Measurements from ENCODE around the gene GID4. TPM values are rescaled to one million over a fixed set of nuclear protein-coding genes. Genes with fewer than 3 reads are reported as not detected.

GID4 gene
- total RNA-seq, 4 donors from 2014 or later, result 40.1 to 46.4 (median 41.4) TPM

DNA sequence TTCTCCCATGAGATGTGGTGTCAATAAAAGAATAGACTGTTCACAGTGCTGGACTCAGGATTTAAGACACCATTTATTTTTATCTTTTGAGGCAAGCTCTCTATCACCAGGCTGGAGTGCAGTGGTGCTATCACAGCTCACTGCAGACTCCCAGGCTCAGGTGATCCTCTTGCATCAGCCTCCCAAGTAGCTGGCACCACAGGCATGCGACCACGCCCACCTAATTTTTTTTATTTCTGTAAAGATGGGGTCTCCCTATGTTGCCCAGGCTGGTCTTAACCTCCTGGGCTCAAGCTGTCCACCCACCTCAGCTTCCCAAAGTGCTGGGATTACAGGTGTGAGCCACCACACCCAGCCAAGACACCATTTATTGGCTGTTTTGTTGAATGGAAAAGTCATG lies 29.9 kb downstream of the GID4 start:
- no peaks in the 10 kb centered on the region for H3K9me3 ChIP-seq
- H3K27me3 ChIP-seq, result no peaks in the 10 kb centered on the region
- H3K27ac ChIP-seq, result no peak overlapping the region
- H3K36me3 ChIP-seq, result peaks cover 0 to 20% of the 10 kb centered on the region in 2 donors
- ATAC-seq (no peak), DNase-seq (no peak)
- in situ Hi-C loops (cut with MboI; ENCODE audit: low sequenced_read_pairs in 4 of 4) (no loop called here), intact Hi-C loops (cut with DNase I; ENCODE audit: low total_unique reads) (no loop called here)
- no peak for TF ChIP-seq POLR2A (IDR thresholded peaks at IDR 0.05)
- TF ChIP-seq, protein P1, sequence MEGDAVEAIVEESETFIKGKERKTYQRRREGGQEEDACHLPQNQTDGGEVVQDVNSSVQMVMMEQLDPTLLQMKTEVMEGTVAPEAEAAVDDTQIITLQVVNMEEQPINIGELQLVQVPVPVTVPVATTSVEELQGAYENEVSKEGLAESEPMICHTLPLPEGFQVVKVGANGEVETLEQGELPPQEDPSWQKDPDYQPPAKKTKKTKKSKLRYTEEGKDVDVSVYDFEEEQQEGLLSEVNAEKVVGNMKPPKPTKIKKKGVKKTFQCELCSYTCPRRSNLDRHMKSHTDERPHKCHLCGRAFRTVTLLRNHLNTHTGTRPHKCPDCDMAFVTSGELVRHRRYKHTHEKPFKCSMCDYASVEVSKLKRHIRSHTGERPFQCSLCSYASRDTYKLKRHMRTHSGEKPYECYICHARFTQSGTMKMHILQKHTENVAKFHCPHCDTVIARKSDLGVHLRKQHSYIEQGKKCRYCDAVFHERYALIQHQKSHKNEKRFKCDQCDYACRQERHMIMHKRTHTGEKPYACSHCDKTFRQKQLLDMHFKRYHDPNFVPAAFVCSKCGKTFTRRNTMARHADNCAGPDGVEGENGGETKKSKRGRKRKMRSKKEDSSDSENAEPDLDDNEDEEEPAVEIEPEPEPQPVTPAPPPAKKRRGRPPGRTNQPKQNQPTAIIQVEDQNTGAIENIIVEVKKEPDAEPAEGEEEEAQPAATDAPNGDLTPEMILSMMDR (IDR thresholded peaks at IDR 0.05 in 4 of 5, conservative IDR thresholded peaks at IDR 0.05 in 1 of 5), result no peak
- H3K4me3 ChIP-seq, result no peak overlapping the region
- H3K4me1 ChIP-seq, result peaks cover 5 to 18% of the 10 kb centered on the region in 2 donors

DNA sequence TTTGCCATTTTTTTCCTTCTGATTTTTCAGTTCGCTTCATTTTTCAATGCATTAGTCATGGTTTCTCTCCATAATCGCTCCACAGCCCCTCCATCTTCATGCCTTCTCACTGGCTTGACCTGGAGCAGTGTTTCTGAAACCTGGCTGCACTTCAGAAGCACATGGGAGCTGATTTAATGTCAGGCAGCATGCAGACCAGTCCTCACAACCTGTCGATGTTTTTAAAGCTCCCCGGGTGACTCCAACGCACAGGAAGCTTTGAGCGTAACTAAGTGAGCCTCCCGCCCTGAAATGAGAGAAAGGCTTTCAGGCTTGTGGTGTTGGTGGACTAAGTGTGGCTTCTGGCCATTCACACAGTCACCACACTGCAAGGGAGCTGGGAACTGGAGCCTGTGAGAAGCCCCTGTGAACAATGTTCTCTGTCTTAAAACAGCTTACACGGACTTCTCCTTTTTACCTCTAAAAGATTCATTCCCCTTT lies 31.7 kb downstream of the GID4 start:
- H3K36me3 ChIP-seq, result peaks cover 0 to 9% of the 10 kb centered on the region in 2 donors
- intact Hi-C loops (cut with DNase I; ENCODE audit: low total_unique reads), result no loop called here
- no peak overlapping the region for H3K27ac ChIP-seq
- in situ Hi-C loops (cut with MboI; ENCODE audit: low sequenced_read_pairs in 4 of 4), result no loop called here
- DNase-seq, result no peak
- ATAC-seq, result no peak
- TF ChIP-seq, protein P1 (IDR thresholded peaks at IDR 0.05 in 4 of 5, conservative IDR thresholded peaks at IDR 0.05 in 1 of 5), result no peak
- TF ChIP-seq POLR2A (IDR thresholded peaks at IDR 0.05), result no peak
- no peak overlapping the region for H3K4me3 ChIP-seq
- peaks cover 0 to 9% of the 10 kb centered on the region in 2 donors for H3K4me1 ChIP-seq
- no peaks in the 10 kb centered on the region for H3K9me3 ChIP-seq
- no peaks in the 10 kb centered on the region for H3K27me3 ChIP-seq

DNA sequence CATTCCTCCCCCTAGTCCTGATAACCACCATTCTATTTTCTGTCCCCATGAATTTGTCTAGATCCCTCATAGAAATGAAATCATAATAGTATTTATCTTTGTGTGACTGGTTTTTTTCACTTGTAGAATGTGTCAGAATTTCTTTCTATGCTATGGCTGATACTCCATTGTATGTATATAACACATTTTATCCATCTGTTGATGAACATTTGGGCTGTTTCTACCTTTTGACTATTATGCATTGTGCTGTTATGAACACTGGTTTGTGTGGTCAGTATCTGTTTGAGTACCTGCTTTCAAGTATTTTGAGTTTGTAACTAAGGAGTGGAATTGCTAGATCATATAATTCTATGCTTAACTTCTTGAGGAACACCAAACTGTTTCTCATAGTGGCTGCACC lies 32.5 kb downstream of the GID4 start:
- in situ Hi-C loops (cut with MboI; ENCODE audit: low sequenced_read_pairs in 4 of 4), result no loop called here
- H3K4me1 ChIP-seq, result peaks cover 0 to 9% of the 10 kb centered on the region in 2 donors
- H3K27ac ChIP-seq, result no peak overlapping the region
- DNase-seq, result no peak
- no peak for TF ChIP-seq POLR2A (IDR thresholded peaks at IDR 0.05)
- TF ChIP-seq, protein P1 (IDR thresholded peaks at IDR 0.05 in 4 of 5, conservative IDR thresholded peaks at IDR 0.05 in 1 of 5), result no peak
- no peaks in the 10 kb centered on the region for H3K27me3 ChIP-seq
- intact Hi-C loops (cut with DNase I; ENCODE audit: low total_unique reads), result no loop called here
- no peak for ATAC-seq
- no peaks in the 10 kb centered on the region for H3K9me3 ChIP-seq
- H3K4me3 ChIP-seq, result no peak overlapping the region
- H3K36me3 ChIP-seq, result peaks cover 0 to 6% of the 10 kb centered on the region in 2 donors

DNA sequence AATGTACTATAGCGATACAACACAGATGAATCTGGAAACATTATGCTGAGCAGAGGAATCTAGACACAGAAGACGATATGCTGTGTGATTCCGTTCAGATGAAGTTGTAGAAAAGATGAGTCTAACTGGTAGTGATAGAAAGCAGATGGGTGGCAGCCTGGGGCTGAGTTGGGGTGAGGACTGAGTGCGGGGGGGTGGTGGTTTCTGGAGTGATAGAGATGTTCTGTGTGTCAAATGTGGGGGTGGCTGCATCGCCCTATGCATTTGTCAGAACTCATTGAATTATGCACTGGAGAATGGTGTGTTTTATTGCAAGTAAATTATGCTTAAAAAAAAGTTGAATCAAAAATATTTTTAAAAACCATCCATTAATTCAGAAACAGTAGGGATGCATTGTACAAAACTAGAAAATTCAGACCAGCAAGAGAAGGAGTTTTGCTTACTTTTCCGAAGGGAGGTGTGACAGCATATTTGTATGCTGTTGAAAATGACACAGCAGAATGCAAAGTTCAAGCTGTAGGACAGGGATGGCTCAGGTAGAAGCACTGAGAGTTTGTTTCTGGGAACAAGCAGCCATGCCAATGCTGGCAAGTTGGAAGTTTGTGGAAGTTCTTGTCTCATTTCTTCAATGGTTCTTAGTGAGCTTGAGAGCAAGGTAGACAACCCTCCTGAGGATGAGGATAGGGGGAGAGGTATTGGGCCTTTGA lies 35.5 kb downstream of the GID4 start:
- no peak for TF ChIP-seq POLR2A (IDR thresholded peaks at IDR 0.05)
- H3K27ac ChIP-seq, result no peak overlapping the region
- H3K36me3 ChIP-seq, result no peaks in the 10 kb centered on the region
- H3K9me3 ChIP-seq, result no peaks in the 10 kb centered on the region
- intact Hi-C loops (cut with DNase I; ENCODE audit: low total_unique reads) (no loop called here), in situ Hi-C loops (cut with MboI; ENCODE audit: low sequenced_read_pairs in 4 of 4) (no loop called here)
- DNase-seq (no peak), ATAC-seq (no peak)
- H3K27me3 ChIP-seq, result no peaks in the 10 kb centered on the region
- H3K4me1 ChIP-seq, result peaks cover 0 to 9% of the 10 kb centered on the region in 2 donors
- H3K4me3 ChIP-seq, result no peak overlapping the region

DNA sequence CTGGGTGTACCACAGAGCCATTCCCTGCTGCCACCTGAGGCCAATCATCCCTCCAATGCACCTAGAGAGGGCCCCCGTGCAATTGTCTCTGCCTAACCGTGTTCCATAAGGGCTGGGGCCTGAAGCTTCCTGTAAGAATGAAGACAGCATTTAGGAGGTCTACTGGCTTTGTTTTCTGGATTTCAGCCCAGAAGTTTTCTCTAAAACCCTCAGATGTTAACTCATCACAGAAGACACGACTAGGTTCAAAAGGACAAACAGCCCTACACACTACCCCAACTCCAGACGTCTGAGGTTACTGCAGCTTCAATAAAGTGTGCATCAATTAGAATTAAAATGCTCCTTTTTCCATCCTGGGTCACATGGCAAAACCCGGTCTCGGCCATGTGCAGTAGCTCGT lies 37.7 kb downstream of the GID4 start:
- Histone ChIP-seq H3K27ac (no peak overlapping the region), H3K36me3 (no peaks in the 10 kb centered on the region), H3K4me1 (no peaks in the 10 kb centered on the region), H3K4me3 (no peak overlapping the region), H3K9me3 (no peaks in the 10 kb centered on the region), H3K27me3 (no peaks in the 10 kb centered on the region)
- intact Hi-C loops (cut with DNase I; ENCODE audit: low total_unique reads), result no loop called here
- in situ Hi-C loops (cut with MboI; ENCODE audit: low sequenced_read_pairs in 4 of 4), result no loop called here
- ATAC-seq, result no peak
- TF ChIP-seq POLR2A (IDR thresholded peaks at IDR 0.05), result no peak
- TF ChIP-seq, protein P1 (IDR thresholded peaks at IDR 0.05 in 4 of 5, conservative IDR thresholded peaks at IDR 0.05 in 1 of 5), result no peak
- DNase-seq, result no peak
